Fibroblast of lung (primary cell): ENCODE measurements around the gene ZNF649.

Experiments used
- CTCF ChIP-seq, 2 donors: IDR thresholded peaks in 1 of 2; conservative IDR thresholded peaks in 1 of 2; 1 replicate in 1 of 2; 2 replicates in 1 of 2; pipeline ENCODE4 v1.5.1; 2011 to 2012; ENCODE audit warnings: low read length in 2 of 2, control low read depth in 1 of 2, inconsistent platforms in 1 of 2, low read depth in 1 of 2, mild to moderate bottlenecking in 1 of 2
- EZH2 ChIP-seq: IDR thresholded peaks from 2 replicates; pipeline ENCODE4 v1.5.1; 2012; ENCODE audit warnings: low read length, control low read depth, mild to moderate bottlenecking; ENCODE audit errors: missing control alignments

GRCh38 chr19:51948975-51949374 lies 44.2 kb upstream of the ZNF649 start:
- TF ChIP-seq CTCF (conservative IDR thresholded peaks at IDR 0.05 in 1 of 2, IDR thresholded peaks at IDR 0.05 in 1 of 2; ENCODE audit: low read depth in 1 of 2, low read length in 2 of 2) (no peak), EZH2 (no peak)
